Measurements from ENCODE around the gene AFMID.
"Not testable (repeated sequence)": the region's sequence is repeated elsewhere in the genome, so short reads cannot be mapped to it uniquely, and the experiment has no call there.

The AFMID gene

GRCh38 chr17:78252701-78253635 is 65.8 kb downstream of the AFMID start:
- Histone ChIP-seq H4K8ac (ENCODE audit: low read length) (peak overlapping the region; percentile 20), H3K23ac (ENCODE audit: low read length in 2 of 2) (no peak overlapping the region), H2BK5ac (ENCODE audit: low read depth, low read length, poor library complexity, severe bottlenecking) (no peak overlapping the region), H3K9me3 (ENCODE audit: control insufficient read depth, low read length) (no peaks in the 10 kb centered on the region), H3K79me1 (replicated peaks; ENCODE audit: low read length, poor library complexity, severe bottlenecking) (peaks cover 3% of the 10 kb centered on the region), H3K4me1 (ENCODE audit: control insufficient read depth, insufficient read depth, low read depth, low read length) (peaks cover 26% of the 10 kb centered on the region), H3K27me3 (ENCODE audit: control insufficient read depth in 1 of 2, insufficient read depth in 1 of 2, low read length in 2 of 2) (peaks cover 0 to 38% of the 10 kb centered on the region in 2 experiments), H2AK5ac (ENCODE audit: low read length, severe bottlenecking) (no peak overlapping the region), H3K4me2 (ENCODE audit: low read length, poor library complexity, severe bottlenecking) (no peak overlapping the region), H2BK120ac (ENCODE audit: low read depth, low read length) (no peak overlapping the region), H3K4ac (ENCODE audit: low read depth in 1 of 2, low read length in 2 of 2) (no peak overlapping the region), H3K4me3 (ENCODE audit: insufficient read depth in 1 of 2, low read depth in 1 of 2, low read length in 2 of 2) (no peak overlapping the region), H3K9ac (ENCODE audit: low read length) (no peak overlapping the region), H2AFZ (ENCODE audit: low read depth, low read length) (no peak overlapping the region), H3K14ac (ENCODE audit: low read length in 2 of 2) (no peak overlapping the region), H3K18ac (ENCODE audit: low read depth in 1 of 2, low read length in 2 of 2) (no peak overlapping the region), H3K27ac (ENCODE audit: low read length, poor library complexity, severe bottlenecking) (no peak overlapping the region), H2BK15ac (ENCODE audit: low read depth, poor library complexity, severe bottlenecking) (no peak overlapping the region), H2BK12ac (ENCODE audit: low read length in 2 of 2) (peak overlapping the region in 1 of 2 experiments; percentile 17), H4K91ac (ENCODE audit: low read length) (peak overlapping the region; percentile 19), H3K36me3 (ENCODE audit: control insufficient read depth in 1 of 2, insufficient read depth in 2 of 2, low read depth in 1 of 2, low read length in 2 of 2) (no peaks in the 10 kb centered on the region)
- 81% methylated on average over 12 of the region's 15 CpGs for WGBS
- DNase-seq, result no peak

DNA sequence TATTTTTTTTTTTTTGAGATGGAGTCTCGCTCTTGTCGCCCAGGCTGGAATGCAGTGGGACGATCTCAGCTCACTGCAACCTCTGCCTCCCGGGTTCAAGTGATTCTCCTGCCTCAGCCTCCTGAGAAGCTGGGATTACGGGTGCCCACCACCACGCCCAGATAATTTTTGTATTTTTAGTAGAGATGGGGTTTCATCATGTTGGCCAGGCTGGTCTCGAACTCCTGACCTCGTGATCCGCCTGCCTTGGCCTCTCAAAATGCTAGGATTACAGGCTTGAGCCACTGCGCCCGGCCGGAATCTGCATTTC is 66.4 kb downstream of the AFMID start:
- not testable (repeated sequence) for H3K14ac ChIP-seq (ENCODE audit: low read length in 2 of 2); H3K23ac ChIP-seq (ENCODE audit: low read length in 2 of 2); H3K79me1 ChIP-seq (replicated peaks; ENCODE audit: low read length, poor library complexity, severe bottlenecking); H2BK12ac ChIP-seq (ENCODE audit: low read length in 2 of 2); H2AK5ac ChIP-seq (ENCODE audit: low read length, severe bottlenecking); H3K9me3 ChIP-seq (ENCODE audit: control insufficient read depth, low read length); H3K4ac ChIP-seq (ENCODE audit: low read depth in 1 of 2, low read length in 2 of 2); DNase-seq; H2AFZ ChIP-seq (ENCODE audit: low read depth, low read length); H2BK5ac ChIP-seq (ENCODE audit: low read depth, low read length, poor library complexity, severe bottlenecking); H2BK15ac ChIP-seq (ENCODE audit: low read depth, poor library complexity, severe bottlenecking); H4K8ac ChIP-seq (ENCODE audit: low read length); H3K27ac ChIP-seq (ENCODE audit: low read length, poor library complexity, severe bottlenecking); H3K36me3 ChIP-seq (ENCODE audit: control insufficient read depth in 1 of 2, insufficient read depth in 2 of 2, low read depth in 1 of 2, low read length in 2 of 2); H4K91ac ChIP-seq (ENCODE audit: low read length); H2BK120ac ChIP-seq (ENCODE audit: low read depth, low read length)
- peak overlapping the region; percentile 92 for H3K9ac ChIP-seq (ENCODE audit: low read length)
- H3K18ac ChIP-seq (ENCODE audit: low read depth in 1 of 2, low read length in 2 of 2), result peak overlapping the region in 1 of 2 experiments; percentile 93
- H3K4me1 ChIP-seq (ENCODE audit: control insufficient read depth, insufficient read depth, low read depth, low read length), result peaks cover 32% of the 10 kb centered on the region
- H3K4me3 ChIP-seq (ENCODE audit: insufficient read depth in 1 of 2, low read depth in 1 of 2, low read length in 2 of 2), result peak overlapping the region; percentile 87 to 92
- 90% methylated on average over 12 of the region's 12 CpGs for WGBS
- H3K27me3 ChIP-seq (ENCODE audit: control insufficient read depth in 1 of 2, insufficient read depth in 1 of 2, low read length in 2 of 2), result peaks cover 0 to 37% of the 10 kb centered on the region in 2 experiments
- peak overlapping the region; percentile 92 for H3K4me2 ChIP-seq (ENCODE audit: low read length, poor library complexity, severe bottlenecking)

DNA sequence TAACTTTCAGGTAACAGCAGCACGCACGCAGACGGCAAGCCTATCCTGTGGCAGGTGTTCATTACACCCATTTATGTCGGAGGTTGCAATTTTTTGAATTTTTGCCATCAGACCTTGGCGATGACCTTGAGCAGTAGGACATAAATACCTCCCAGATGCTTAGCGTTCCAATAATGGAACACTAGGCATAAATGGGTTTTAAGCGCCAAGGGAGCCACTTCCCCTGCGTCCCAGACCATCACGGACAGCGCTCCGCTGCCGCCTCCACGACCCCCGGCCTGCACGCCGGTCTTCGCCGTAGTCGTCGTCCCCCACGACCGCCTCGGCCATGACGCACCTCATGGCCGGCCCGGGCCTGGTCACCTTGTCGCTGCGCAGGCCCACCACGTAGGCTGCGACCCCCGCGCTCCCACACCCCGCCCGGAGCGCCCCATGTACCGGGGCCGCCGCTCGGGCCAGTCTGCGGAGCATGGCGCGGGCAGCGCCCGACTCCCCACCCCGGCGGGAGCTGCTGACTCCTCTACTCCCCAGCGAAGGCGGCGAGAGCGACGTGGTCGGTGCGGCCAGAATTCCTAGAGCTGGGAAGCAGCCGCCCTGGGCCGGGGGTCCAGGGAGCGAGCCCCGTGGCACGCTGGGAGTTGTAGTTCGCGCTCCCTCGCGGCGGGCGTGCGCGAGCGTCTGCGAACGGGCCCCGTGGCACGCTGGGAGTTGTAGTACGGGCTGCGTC is 66.9 kb downstream of the AFMID start:
- peak; percentile 87 for DNase-seq
- Histone ChIP-seq H4K8ac (ENCODE audit: low read length) (peak overlapping the region; percentile 98), H3K4me3 (ENCODE audit: insufficient read depth in 1 of 2, low read depth in 1 of 2, low read length in 2 of 2) (peak overlapping the region; percentile 87 to 92), H3K4me1 (ENCODE audit: control insufficient read depth, insufficient read depth, low read depth, low read length) (peaks cover 38% of the 10 kb centered on the region), H3K79me1 (replicated peaks; ENCODE audit: low read length, poor library complexity, severe bottlenecking) (peaks cover 3% of the 10 kb centered on the region), H2AK5ac (ENCODE audit: low read length, severe bottlenecking) (peak overlapping the region; percentile 45), H3K4me2 (ENCODE audit: low read length, poor library complexity, severe bottlenecking) (peak overlapping the region; percentile 92), H2BK12ac (ENCODE audit: low read length in 2 of 2) (peak overlapping the region; percentile 29 to 91), H2BK120ac (ENCODE audit: low read depth, low read length) (peak overlapping the region; percentile 95), H3K9ac (ENCODE audit: low read length) (peak overlapping the region; percentile 92), H4K91ac (ENCODE audit: low read length) (peak overlapping the region; percentile 94), H3K18ac (ENCODE audit: low read depth in 1 of 2, low read length in 2 of 2) (peak overlapping the region; percentile 93 to 100), H3K36me3 (ENCODE audit: control insufficient read depth in 1 of 2, insufficient read depth in 2 of 2, low read depth in 1 of 2, low read length in 2 of 2) (no peaks in the 10 kb centered on the region), H2BK5ac (ENCODE audit: low read depth, low read length, poor library complexity, severe bottlenecking) (no peak overlapping the region), H2AFZ (ENCODE audit: low read depth, low read length) (peak overlapping the region; percentile 93), H3K9me3 (ENCODE audit: control insufficient read depth, low read length) (no peaks in the 10 kb centered on the region), H3K4ac (ENCODE audit: low read depth in 1 of 2, low read length in 2 of 2) (peak overlapping the region; percentile 86 to 99), H2BK15ac (ENCODE audit: low read depth, poor library complexity, severe bottlenecking) (peak overlapping the region; percentile 88), H3K27me3 (ENCODE audit: control insufficient read depth in 1 of 2, insufficient read depth in 1 of 2, low read length in 2 of 2) (peaks cover 0 to 35% of the 10 kb centered on the region in 2 experiments), H3K23ac (ENCODE audit: low read length in 2 of 2) (peak overlapping the region in 1 of 2 experiments; percentile 78), H3K14ac (ENCODE audit: low read length in 2 of 2) (peak overlapping the region; percentile 9 to 99), H3K27ac (ENCODE audit: low read length, poor library complexity, severe bottlenecking) (no peak overlapping the region)
- WGBS, result 7% methylated on average over 66 of the region's 73 CpGs
